Thyroid gland (tissue), 4 donors: Measurements from ENCODE around the gene DHX32. TPM values are rescaled to one million over a fixed set of nuclear protein-coding genes. Genes with fewer than 3 reads are reported as not detected.

ENCODE experiments used
- DNase-seq, 2 donors: peaks; one replicate each; pipeline ENCODE4 v3.0.0-alpha.2; 2019
- H3K27ac ChIP-seq, 3 donors: fragments of 200-600 bp; sonication (generic); 1 replicate in 2 of 3; 2 replicates in 1 of 3; pipeline ENCODE4 v1.5.1; 2016 to 2019; ENCODE audit warnings: mild to moderate bottlenecking in 1 of 3, moderate library complexity in 1 of 3
- H3K27me3 ChIP-seq: fragments of 200-600 bp; sonication (generic); one replicate; pipeline ENCODE4 v1.5.1; 2019
- H3K36me3 ChIP-seq, 2 donors: fragments of 200-600 bp; sonication (generic); one replicate each; pipeline ENCODE4 v1.5.1; 2016 to 2019
- H3K4me1 ChIP-seq, 2 donors: fragments of 200-600 bp; sonication (generic); one replicate each; pipeline ENCODE4 v1.5.1; 2017 to 2019
- H3K4me3 ChIP-seq, 3 donors: fragments of 200-600 bp; sonication (generic); replicated peaks in 1 of 3; 1 replicate in 2 of 3; 2 replicates in 1 of 3; pipeline ENCODE4 v1.5.1; 2016; ENCODE audit warnings: mild to moderate bottlenecking in 1 of 3
- H3K9me3 ChIP-seq: fragments of 200-600 bp; sonication (generic); one replicate; pipeline ENCODE4 v1.5.1; 2017
- POLR2A ChIP-seq, 2 donors: fragments of 450-650 bp; IDR thresholded peaks; one replicate each; pipeline ENCODE4 v1.6.1; 2017; ENCODE audit warnings: antibody characterized with exemption in 2 of 2, mild to moderate bottlenecking in 2 of 2, moderate library complexity in 1 of 2
- WGBS, 2 donors: methylation state at CpG; one replicate each; pipeline ENCODE4 v1.1.5; 2017; 5-methylcytosine and 5-hydroxymethylcytosine counted together
- intact Hi-C: fragments of 100-400 bp; cut with DNase I; formaldehyde crosslinking; loops from one replicate; pipeline ENCODE4 v1.15.1; 2023
- total RNA-seq, 4 donors: library from RNA; depleted of rRNA; stranded (reverse); fragments of >200 nt; gene quantifications; one replicate each; pipeline ENCODE4 v1.2.3, GENCODE V29; 2016
- TF ChIP-seq, protein P1 (sequence below), 6 experiments: fragments of 200-600 bp in 3 of 6; fragments of 450-650 bp in 3 of 6; sonication (generic) in 3 of 6; IDR thresholded peaks; one replicate each; pipeline ENCODE4 v1.5.1; 2016 to 2019; ENCODE audit warnings: antibody characterized with exemption in 6 of 6, mild to moderate bottlenecking in 2 of 6, inconsistent platforms in 1 of 6, moderate library complexity in 1 of 6

DHX32 gene
- total RNA-seq, 4 donors from 2014 or later = 31.7 to 34.8 (median 33.2) TPM

- Histone ChIP-seq H3K4me1 (no peaks in the 10 kb centered on the region), H3K4me3 (no peak overlapping the region), H3K36me3 (peaks cover 0 to 11% of the 10 kb centered on the region in 2 donors), H3K9me3 (no peaks in the 10 kb centered on the region), H3K27me3 (no peaks in the 10 kb centered on the region), H3K27ac (no peak overlapping the region)
- intact Hi-C loops = no loop called here
- no peak for DNase-seq
- WGBS, 2 donors = 96 to 97% methylated on average over 7 of the region's 7 CpGs
- TF ChIP-seq, protein P1, sequence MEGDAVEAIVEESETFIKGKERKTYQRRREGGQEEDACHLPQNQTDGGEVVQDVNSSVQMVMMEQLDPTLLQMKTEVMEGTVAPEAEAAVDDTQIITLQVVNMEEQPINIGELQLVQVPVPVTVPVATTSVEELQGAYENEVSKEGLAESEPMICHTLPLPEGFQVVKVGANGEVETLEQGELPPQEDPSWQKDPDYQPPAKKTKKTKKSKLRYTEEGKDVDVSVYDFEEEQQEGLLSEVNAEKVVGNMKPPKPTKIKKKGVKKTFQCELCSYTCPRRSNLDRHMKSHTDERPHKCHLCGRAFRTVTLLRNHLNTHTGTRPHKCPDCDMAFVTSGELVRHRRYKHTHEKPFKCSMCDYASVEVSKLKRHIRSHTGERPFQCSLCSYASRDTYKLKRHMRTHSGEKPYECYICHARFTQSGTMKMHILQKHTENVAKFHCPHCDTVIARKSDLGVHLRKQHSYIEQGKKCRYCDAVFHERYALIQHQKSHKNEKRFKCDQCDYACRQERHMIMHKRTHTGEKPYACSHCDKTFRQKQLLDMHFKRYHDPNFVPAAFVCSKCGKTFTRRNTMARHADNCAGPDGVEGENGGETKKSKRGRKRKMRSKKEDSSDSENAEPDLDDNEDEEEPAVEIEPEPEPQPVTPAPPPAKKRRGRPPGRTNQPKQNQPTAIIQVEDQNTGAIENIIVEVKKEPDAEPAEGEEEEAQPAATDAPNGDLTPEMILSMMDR (IDR thresholded peaks at IDR 0.05) = no peak
- no peak for TF ChIP-seq POLR2A (IDR thresholded peaks at IDR 0.05)
Observed at GRCh38 chr10:125866421-125867029, 14.6 kb downstream of the DHX32 start.

- DNase-seq = no peak
- no peak for TF ChIP-seq POLR2A (IDR thresholded peaks at IDR 0.05)
- TF ChIP-seq, protein P1 (IDR thresholded peaks at IDR 0.05) = no peak
- WGBS, 2 donors = 80 to 83% methylated on average over 3 of the region's 3 CpGs
- Histone ChIP-seq H3K27ac (no peak overlapping the region), H3K9me3 (no peaks in the 10 kb centered on the region), H3K4me3 (no peak overlapping the region), H3K27me3 (no peaks in the 10 kb centered on the region), H3K4me1 (no peaks in the 10 kb centered on the region), H3K36me3 (peaks cover 0 to 11% of the 10 kb centered on the region in 2 donors)
- intact Hi-C loops = no loop called here
Observed at GRCh38 chr10:125865120-125865519, 16.0 kb downstream of the DHX32 start.

- WGBS, 2 donors = 94% methylated on average over 4 of the region's 4 CpGs
- Histone ChIP-seq H3K36me3 (peaks cover 6 to 7% of the 10 kb centered on the region in 2 donors), H3K27ac (no peak overlapping the region), H3K4me1 (no peaks in the 10 kb centered on the region), H3K9me3 (no peaks in the 10 kb centered on the region), H3K27me3 (no peaks in the 10 kb centered on the region), H3K4me3 (no peak overlapping the region)
- no peak for DNase-seq
- intact Hi-C loops = no loop called here
- TF ChIP-seq POLR2A (IDR thresholded peaks at IDR 0.05) = no peak
- TF ChIP-seq, protein P1 (IDR thresholded peaks at IDR 0.05) = no peak
Observed at GRCh38 chr10:125859128-125859817, 21.8 kb downstream of the DHX32 start.

- Histone ChIP-seq H3K27me3 (no peaks in the 10 kb centered on the region), H3K27ac (no peak overlapping the region), H3K4me3 (no peak overlapping the region), H3K9me3 (no peaks in the 10 kb centered on the region), H3K36me3 (peaks cover 7 to 11% of the 10 kb centered on the region in 2 donors), H3K4me1 (no peaks in the 10 kb centered on the region)
- TF ChIP-seq POLR2A (IDR thresholded peaks at IDR 0.05) = no peak
- TF ChIP-seq, protein P1 (IDR thresholded peaks at IDR 0.05) = no peak
- intact Hi-C loops = no loop called here
- 76 to 88% methylated on average over 2 of the region's 2 CpGs for WGBS, 2 donors
- no peak for DNase-seq
Observed at GRCh38 chr10:125857185-125857760, 23.8 kb downstream of the DHX32 start.

- peaks cover 0 to 18% of the 10 kb centered on the region in 2 donors for H3K36me3 ChIP-seq
- WGBS, 2 donors = 95 to 98% methylated on average over 7 of the region's 7 CpGs
- no peak overlapping the region for H3K27ac ChIP-seq
- no peak for DNase-seq
- intact Hi-C loops = no loop called here
- no peaks in the 10 kb centered on the region for H3K4me1 ChIP-seq
- no peak overlapping the region for H3K4me3 ChIP-seq
- no peaks in the 10 kb centered on the region for H3K9me3 ChIP-seq
- no peaks in the 10 kb centered on the region for H3K27me3 ChIP-seq
- TF ChIP-seq, protein P1 (IDR thresholded peaks at IDR 0.05) = no peak
- TF ChIP-seq POLR2A (IDR thresholded peaks at IDR 0.05) = no peak
Observed at GRCh38 chr10:125852487-125852886, 28.6 kb downstream of the DHX32 start.
